HK-2 (cell line): ENCODE results near the gene TMEM236.

ENCODE experiments used
- DNase-seq: peaks from one replicate; pipeline ENCODE4 v3.0.0-alpha.2; 2018; ENCODE audit not compliant: unreplicated experiment

Gene TMEM236

GRCh38 chr10:17787087-17787961 is 35.3 kb downstream of the TMEM236 start:
- DNase-seq: peak; percentile 41

GRCh38 chr10:17788646-17789045 is 36.6 kb downstream of the TMEM236 start:
- DNase-seq: no peak

- no peak for DNase-seq
Observed at GRCh38 chr10:17789396-17789795, 37.4 kb downstream of the TMEM236 start.

GRCh38 chr10:17790651-17791050 is 38.6 kb downstream of the TMEM236 start:
- no peak for DNase-seq

GRCh38 chr10:17792991-17793390 is 41.0 kb downstream of the TMEM236 start:
- DNase-seq: no peak

- DNase-seq: no peak
Observed at GRCh38 chr10:17793823-17794644, 42.0 kb downstream of the TMEM236 start.

GRCh38 chr10:17795083-17795482 is 43.1 kb downstream of the TMEM236 start:
- DNase-seq: no peak

- DNase-seq: no peak
Observed at GRCh38 chr10:17795813-17796594, 44.0 kb downstream of the TMEM236 start.

GRCh38 chr10:17801507-17801906 is 49.5 kb downstream of the TMEM236 start:
- no peak for DNase-seq

GRCh38 chr10:17802350-17802749 is 50.3 kb downstream of the TMEM236 start:
- no peak for DNase-seq

- DNase-seq: no peak
Observed at GRCh38 chr10:17802976-17803375, 51.0 kb downstream of the TMEM236 start.

- no peak for DNase-seq
Observed at GRCh38 chr10:17805330-17805729, 53.3 kb downstream of the TMEM236 start.

GRCh38 chr10:17805921-17806577 is 54.0 kb downstream of the TMEM236 start:
- DNase-seq: no peak

GRCh38 chr10:17808971-17809841 is 57.2 kb downstream of the TMEM236 start, which contains the start of gene MRC1:
TSS of gene MRC1 (plus strand) at chr10:17809348. CDS start at chr10:17809466, 118 bp downstream.
- no peak for DNase-seq

- no peak for DNase-seq
Observed at GRCh38 chr10:17811146-17811865, 59.3 kb downstream of the TMEM236 start.

GRCh38 chr10:17814973-17815372 is 63.0 kb downstream of the TMEM236 start:
- no peak for DNase-seq

- DNase-seq: no peak
Observed at GRCh38 chr10:17816199-17816598, 64.2 kb downstream of the TMEM236 start.

- DNase-seq: no peak
Observed at GRCh38 chr10:17817316-17817715, 65.3 kb downstream of the TMEM236 start.

GRCh38 chr10:17817790-17818189 is 65.8 kb downstream of the TMEM236 start:
- DNase-seq: no peak

GRCh38 chr10:17819836-17820235 is 67.8 kb downstream of the TMEM236 start:
- DNase-seq: no peak
